Left cardiac atrium (tissue), 4 donors: ENCODE measurements around the gene FRAS1. TPM values are rescaled to one million over a fixed set of nuclear protein-coding genes. Genes with fewer than 3 reads are reported as not detected.
"Not testable (repeated sequence)": the region's sequence is repeated elsewhere in the genome, so short reads cannot be mapped to it uniquely, and the experiment has no call there.

ENCODE experiments used
- ATAC-seq, 2 donors: fragments of 200-7000 bp; cut with Tn5 transposase; one replicate each; pipeline ENCODE4 v1.9.1; 2020; ENCODE audit warnings: mild to moderate bottlenecking in 2 of 2, moderate library complexity in 2 of 2
- DNase-seq: peaks from one replicate; pipeline ENCODE4 v3.0.0-alpha.2; 2020
- intact Hi-C, 2 donors: fragments of 100-400 bp; cut with DNase I; formaldehyde crosslinking; loops; one replicate each; pipeline versions ENCODE4 v1.14.1 to v1.15.1; 2022 to 2023
- total RNA-seq, 2 donors: library from RNA; stranded (reverse); fragmentation: NEBNext Ultra II Directional; extraction: Animal tissue kit (Norgen Biotek cat#: 25700); gene quantifications; one replicate each; pipeline ENCODE4 v1.2.1, GENCODE V29; 2021
- donor health status: DM: no; HTN: yes; CAD: no.
- donor health status: DM: no; HTN: yes; CAD: no; lungs with severe emphysema.
- donor health status: DM: yes; HTN: yes; CAD: no.
- donor health status: Dilated cardiomyopathy.

The FRAS1 gene
- total RNA-seq, 2 donors from 2014 or later = 5.0 to 5.2 TPM

DNA sequence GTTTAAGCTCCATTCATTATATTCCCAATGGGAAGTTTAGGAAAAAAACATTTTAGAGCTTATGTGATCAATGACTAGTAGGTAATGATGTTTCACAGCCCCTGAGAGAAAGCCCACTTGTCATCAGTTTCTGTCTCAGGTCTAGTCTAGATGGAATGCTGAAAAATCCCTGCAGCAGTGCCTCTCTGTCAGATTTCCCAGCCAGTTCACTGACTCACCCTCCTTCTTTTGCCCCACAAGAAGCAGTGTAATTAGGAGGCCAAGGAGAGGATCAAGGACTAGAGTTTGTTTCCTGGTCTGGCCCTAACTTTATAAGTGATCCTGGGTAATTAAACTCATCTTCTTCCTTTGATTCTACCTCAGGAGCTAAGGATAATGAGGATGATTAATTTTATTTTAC lies 375.8 kb downstream of the FRAS1 start:
- DNase-seq = no peak
- no peak for ATAC-seq
- intact Hi-C loops = no loop called here

DNA sequence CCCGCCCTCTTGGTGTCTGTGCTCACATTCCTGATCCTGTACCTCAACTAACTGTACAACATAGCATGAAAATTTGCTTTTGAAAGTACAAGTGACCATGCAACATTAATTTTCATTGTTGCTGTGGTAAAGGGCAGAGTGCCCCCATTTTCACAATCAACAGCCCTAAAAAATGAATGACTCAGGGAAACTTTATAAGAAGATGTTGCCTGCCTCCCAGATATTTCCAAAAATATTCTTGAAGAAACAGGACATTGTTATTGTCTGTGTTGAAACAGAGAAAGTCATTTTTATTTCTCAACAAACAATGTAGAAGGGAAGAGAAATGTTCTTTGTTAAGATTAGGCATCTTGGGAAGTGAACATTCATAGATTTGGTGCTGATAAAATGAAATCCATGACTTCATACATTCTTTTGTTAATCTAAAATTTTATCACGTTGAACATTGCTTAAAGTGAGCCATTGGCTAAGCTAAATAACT lies 380.5 kb downstream of the FRAS1 start:
- intact Hi-C loops = no loop called here
- DNase-seq = no peak
- ATAC-seq = no peak

DNA sequence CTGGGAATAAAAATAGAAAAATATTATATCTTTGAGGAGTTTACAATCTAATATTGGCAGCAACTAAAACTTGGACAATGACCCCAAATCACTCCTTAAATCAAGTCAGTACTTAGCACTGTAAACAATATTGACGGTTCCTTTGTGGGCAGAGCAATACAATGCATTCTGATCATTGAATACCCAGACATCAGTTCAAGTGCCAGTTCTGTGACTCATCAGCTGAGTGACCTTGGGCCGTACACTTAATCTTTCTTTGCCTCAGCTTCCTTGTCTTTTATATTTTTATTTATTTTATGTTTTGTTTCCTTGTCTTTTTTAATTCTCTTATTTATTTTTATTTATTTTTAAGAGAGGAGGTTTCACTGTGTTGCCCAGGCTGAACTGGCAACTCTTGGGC lies 382.2 kb downstream of the FRAS1 start:
- ATAC-seq = no peak
- no peak for DNase-seq
- intact Hi-C loops = no loop called here

DNA sequence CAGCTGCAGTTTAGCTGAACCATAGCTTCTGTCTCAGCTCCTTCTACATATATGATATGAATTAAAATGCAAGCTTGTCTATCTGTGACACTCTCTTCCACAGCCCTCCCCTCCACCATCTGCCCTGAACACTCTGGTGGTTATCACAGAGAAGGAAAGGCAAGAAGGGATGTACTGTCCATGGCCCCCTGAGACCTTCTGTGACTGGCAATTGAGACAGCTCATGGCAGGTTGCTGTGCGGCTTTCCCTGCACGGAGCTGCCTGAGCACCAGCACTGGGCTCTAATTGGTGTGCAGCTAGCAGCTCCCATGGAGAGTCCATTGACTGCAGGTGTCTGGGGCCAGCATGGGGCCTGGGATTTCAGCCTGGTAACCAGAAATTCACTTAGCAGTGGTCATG lies 384.6 kb downstream of the FRAS1 start:
- ATAC-seq (no peak), DNase-seq (no peak)
- intact Hi-C loops = no loop called here

DNA sequence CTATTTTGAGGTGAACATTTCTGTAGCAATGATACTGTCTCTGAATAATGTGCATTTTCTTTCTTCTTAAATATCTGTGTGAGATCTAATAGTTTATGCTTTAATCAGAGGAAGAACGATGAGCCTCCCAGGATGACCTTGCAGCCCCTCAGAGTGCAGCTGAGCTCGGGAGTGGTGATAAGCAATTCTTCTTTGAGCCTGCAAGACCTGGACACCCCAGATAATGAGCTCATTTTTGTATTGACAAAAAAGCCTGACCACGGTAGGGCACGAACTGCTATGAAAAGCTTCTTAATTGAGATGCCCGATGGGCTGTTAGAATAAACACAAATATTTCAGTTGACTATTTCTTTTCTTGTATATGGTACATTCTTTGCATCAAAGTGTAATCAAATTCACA lies 389.5 kb downstream of the FRAS1 start:
- intact Hi-C loops = no loop called here
- DNase-seq (no peak), ATAC-seq (no peak)

DNA sequence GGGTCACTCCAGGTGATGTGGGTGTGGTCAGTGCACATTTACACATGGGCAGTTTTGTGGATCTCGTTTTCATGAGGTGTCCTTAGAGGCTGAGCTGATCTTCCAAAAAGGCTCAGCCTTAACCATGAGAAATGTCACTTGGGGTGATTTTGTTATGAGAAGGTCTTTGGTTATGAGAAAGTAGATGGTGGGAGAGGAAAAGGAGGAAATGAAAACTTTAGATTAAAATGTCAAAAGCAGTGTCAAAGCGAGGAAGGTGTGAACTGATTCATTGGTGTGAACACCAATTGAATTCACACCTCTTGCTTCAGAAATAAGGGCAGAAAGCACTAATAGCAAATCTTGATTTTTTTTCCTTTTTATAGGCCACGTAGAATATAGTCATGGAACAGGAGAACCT lies 394.3 kb downstream of the FRAS1 start:
- intact Hi-C loops = no loop called here
- DNase-seq = no peak
- no peak for ATAC-seq

DNA sequence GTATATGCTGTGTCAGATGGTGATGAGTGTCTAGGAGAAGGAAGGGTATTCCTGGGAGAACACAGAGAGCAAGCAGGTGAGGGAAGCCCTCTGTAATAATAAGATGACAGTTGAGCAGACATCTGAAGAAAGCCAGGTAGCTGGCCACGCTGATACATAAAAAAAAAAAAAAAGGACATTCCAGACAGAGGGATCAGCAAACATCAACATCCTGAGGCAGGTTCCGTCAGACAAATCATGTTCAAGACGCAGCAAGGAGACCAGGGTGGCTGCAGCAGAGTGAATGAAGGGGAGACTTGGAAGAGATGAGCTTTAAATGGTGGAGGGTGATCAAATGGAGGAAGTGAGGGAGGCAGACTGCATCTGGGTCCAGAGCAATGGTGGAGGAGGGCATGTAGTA lies 396.9 kb downstream of the FRAS1 start:
- no peak for ATAC-seq

DNA sequence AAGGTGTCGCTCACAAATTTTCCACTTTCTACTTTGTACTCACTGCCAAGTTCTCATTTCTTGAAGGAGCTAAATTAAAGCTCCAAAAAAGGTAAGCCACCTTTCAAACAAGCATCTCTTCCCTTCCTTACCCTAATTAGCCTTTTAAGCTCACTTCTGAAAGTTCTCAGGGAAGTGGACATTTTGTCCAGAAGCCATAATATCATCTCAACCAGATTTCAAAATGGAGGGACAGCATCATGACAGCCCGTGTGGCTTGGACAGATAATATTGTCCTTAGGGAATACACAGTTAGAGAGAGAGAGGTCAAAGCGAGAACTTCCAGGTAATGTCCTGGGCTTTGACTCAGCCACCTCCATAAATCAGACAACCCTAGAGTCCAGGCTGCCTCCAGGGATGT lies 400.6 kb downstream of the FRAS1 start:
- intact Hi-C loops = no loop called here
- DNase-seq = no peak
- no peak for ATAC-seq

More for the DNA sequence above, 396.9 kb downstream of the FRAS1 start:
- intact Hi-C loops = no loop called here
- DNase-seq = no peak

DNA sequence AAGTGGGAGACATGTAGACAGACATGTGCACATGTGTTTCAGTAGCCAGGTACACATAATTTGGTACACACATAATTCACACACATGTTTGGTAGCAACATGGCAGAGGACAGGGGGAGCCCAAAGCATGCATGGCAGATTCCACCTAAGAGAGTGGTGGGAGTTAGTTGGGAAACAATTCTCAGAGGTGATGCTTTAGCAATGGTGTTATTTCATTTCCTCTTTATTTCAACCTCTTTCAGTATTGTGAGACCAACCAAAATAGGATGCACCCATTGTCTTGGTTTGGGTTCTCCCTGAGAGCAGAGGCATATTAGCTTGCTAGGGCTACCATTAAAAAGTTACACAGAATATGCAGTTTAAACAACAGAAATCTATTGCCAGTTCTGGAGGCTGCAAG lies 402.2 kb downstream of the FRAS1 start:
- no peak for DNase-seq
- intact Hi-C loops = no loop called here

DNA sequence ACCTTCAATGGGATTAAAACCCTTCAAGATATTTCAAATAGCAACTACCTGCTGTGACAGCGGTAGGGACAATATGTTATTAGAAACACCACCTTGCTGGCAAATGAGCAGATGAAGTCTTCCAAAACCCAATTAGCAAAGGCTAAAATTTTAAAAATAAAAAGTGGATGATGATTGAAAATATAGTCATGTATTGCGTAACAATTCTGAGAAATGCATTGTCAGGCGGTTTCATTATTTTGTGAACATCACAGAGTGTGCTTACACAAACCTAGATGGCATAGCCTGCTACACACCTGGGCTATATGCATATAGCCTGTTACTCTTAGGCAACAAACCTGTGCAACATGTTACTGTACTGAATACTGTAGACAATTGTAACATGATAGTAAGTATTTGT lies 403.2 kb downstream of the FRAS1 start:
- no peak for DNase-seq
- ATAC-seq = no peak
- intact Hi-C loops = no loop called here

More for the DNA sequence above, 402.2 kb downstream of the FRAS1 start:
- no peak for ATAC-seq

DNA sequence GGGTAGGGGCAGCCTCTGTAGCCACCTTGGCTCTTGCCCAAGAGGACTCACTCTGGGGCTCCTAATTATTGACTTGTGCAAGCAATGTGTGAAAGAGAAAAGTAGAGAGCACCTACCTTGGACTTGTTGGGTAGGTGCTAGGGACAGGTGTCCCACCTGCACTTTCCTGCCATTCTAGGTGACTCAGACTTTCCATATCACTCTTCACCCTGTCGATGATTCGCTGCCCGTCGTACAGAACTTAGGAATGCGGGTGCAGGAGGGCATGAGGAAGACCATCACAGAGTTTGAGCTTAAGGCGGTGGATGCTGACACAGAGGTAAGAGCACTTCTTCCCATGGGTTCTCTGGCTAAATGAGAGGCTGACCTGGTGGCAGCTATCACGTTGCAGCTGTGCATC lies 407.1 kb downstream of the FRAS1 start:
- no peak for ATAC-seq
- DNase-seq = no peak
- intact Hi-C loops = no loop called here

DNA sequence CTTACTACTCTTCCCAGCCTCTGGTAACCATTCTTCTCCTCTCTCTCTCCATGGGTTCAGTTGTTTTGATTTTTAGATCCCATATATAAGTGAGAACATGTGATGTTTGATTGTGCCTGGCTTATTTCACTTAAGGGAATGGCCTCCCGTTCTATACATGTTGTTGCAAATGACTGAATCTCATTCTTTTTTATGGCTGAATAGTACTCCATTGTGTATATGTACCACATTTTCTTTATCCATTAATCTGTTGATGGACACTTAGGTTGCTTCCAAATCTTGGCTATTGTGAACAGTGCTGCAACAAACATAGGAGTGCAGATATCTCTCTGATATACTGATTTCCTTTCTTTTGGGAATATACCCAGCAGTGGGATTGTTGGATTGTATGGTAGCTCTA lies 410.1 kb downstream of the FRAS1 start:
- ATAC-seq, DNase-seq, intact Hi-C loops: not testable (repeated sequence)

DNA sequence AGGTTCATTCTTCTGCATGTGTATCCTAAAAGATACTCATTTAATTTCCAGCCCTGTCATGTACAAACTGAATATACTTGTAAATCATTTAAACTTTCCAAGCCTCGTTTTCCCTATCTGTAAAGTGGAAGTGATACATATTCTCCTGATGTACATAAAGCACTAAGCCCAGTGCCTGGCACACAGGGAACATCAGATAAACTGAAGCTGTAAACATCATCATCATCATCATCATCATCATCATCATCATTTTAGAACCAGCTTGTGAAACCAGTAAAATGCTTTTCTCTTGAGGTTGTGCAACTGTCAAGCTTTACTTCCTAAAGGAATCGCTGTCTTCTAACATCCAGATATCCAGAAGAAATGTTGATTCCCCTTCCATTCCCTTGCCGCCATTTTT lies 411.1 kb downstream of the FRAS1 start:
- intact Hi-C loops = no loop called here
- no peak for ATAC-seq
- DNase-seq = no peak

DNA sequence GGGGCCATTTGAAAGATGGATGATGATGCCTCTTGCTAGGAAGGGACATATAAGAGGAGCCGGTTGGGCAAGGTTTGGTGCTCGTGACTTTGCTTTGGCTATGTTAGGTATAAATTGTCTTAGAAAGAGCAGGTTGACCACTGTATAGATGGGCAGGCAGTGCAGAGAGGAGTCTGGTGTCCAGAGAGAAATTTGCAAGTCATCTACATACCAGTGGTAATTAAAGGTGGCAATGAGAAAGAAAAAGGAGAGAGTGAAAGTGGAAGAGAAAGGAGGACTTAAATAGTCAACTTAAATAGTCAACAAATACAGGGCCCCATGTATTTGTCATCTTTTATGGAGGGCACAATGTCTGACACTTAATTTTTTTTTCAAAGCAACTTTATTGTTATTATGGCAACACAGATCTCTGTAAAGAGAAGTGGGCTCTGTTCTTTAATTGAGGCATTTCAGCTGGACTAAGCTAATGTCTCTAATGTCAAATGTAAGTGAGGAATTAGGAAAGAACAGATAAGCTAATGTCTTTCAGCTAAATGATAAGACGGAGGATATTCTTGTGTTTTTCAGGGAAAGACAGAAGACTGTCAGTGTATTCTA lies 419.1 kb downstream of the FRAS1 start:
- no peak for DNase-seq
- no peak for ATAC-seq
- intact Hi-C loops = no loop called here

DNA sequence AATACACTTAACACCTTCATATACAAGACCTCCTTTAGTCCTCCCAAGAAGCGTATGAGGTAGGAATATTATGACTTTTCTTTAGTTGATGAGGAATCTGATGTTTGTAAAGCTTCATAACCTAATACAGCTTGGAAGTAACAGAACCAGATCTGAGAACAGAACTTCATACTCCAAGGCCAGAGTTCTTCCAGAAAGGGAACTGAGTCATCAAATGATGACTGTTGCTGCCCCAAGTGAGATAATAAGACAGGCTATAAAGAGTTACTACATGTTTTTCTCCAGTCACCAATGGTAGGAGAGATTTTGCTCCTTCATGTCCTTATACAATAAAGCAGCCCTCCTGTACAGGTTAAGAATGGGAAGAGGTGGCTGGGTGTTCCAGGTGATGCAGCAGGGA lies 420.2 kb downstream of the FRAS1 start:
- DNase-seq (no peak), ATAC-seq (no peak)
- intact Hi-C loops = no loop called here

DNA sequence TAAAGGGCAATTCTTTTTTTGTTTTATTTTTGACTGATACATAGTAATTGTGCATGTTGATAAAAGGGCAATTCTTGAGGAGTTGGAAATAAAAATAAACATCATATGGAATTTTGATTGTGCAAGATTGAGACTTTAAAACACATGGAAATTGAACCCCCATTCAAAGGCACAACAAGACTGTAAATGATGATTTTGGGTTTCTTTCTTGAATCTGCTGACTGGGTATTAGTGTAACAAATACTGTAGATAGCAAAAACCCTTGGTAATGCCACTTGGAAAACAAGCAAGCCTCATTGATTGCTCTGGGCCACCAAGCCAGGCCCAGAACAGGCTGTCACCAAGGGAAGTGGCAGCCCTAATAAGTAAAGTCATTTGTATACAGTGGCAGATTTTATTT lies 421.4 kb downstream of the FRAS1 start:
- DNase-seq (no peak), ATAC-seq (no peak)
- intact Hi-C loops = no loop called here

DNA sequence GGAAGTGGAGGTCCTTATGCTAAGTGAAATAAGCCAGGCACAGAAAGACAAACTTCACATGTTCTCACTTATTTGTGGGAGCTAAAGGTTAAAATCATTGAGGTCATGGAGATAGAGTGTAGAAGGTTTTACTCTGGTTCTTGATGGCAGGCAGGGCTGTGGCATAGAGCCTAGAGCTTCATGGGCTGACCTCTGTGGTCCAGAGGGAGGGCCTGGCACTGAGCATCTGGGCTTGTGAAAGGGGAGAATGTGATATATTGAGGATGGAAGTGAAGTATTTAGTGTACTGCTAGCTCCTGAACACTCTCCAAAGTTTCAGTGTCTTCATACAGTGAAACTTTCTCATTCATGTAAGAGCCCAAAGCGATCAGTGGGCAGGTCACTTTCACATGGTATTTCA lies 423.2 kb downstream of the FRAS1 start:
- ATAC-seq (no peak), DNase-seq (no peak)
- intact Hi-C loops = no loop called here

DNA sequence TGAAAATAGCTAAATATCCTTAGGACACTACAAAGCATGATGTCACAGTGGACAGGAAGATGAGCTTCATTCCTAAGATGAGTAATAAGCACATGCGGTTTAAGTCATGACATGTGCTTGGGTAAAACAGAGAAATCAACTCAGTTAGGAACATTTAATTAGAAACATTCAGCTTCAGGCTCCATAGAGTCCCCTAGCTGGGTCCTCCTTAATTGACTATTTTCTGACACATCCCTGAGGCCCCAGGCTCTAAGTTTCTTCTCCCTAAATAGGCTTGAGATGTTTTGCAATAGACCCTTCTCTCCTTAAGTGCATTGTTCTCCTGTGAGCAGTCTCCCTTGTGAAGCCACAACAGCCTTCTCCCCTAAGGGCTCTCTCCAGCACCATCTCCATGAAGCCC lies 424.1 kb downstream of the FRAS1 start:
- intact Hi-C loops = no loop called here
- DNase-seq (no peak), ATAC-seq (no peak)

DNA sequence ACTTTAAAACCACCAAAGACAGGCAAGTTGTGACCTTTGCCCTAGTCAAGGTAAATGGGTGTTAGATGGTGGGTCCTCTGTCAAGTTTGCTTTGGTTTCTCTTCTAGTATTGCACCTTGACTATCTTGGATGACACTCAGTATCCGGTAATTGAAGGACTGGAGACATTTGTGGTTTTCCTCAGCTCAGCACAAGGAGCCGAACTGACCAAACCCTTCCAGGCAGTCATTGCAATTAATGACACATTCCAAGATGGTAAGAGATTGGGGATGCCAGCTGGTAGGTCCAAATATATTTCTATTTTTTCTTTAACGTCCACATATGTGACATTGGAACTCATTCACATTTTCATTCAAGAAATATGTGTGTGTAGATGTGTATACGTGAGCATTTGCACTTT lies 425.2 kb downstream of the FRAS1 start:
- ATAC-seq (no peak), DNase-seq (no peak)
- intact Hi-C loops = no loop called here

DNA sequence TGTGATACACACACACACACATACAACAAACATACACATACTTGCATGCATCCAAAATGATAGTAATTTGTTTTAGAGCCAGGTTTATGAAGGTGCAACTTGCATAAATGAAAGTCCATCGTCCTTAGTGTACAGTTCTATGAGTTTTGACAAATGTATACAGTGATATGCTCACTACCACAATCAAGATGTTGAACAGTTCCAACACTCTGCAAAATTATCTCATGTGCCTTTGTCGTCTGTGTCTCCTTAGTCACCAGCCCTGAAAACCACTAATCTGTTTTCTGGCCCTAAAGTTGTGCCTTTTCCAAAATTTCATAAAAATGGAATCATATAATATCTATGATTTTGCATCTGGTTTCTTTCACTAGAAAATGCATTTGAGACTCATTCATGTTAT lies 426.7 kb downstream of the FRAS1 start:
- no peak for DNase-seq
- ATAC-seq = no peak
- intact Hi-C loops = no loop called here

DNA sequence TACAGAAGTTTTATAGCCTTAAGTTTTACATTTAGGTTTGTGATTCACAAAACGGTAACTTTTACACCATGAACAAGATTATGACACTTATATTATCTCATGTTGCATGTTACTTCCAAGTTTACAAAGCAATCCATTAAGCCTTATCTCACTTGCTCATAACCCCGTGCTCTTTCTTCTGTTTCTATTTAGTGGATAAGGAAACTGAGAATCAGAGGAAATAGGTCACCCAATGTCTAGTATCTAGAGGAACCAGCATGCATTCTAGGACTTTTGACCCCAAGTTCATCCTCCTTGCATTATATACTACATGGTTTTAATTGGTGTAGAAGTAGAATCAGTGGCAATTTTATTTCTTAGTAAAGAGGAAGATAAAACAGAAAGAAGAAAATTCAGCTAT lies 427.5 kb downstream of the FRAS1 start:
- DNase-seq = no peak
- no peak for ATAC-seq
- intact Hi-C loops = no loop called here

DNA sequence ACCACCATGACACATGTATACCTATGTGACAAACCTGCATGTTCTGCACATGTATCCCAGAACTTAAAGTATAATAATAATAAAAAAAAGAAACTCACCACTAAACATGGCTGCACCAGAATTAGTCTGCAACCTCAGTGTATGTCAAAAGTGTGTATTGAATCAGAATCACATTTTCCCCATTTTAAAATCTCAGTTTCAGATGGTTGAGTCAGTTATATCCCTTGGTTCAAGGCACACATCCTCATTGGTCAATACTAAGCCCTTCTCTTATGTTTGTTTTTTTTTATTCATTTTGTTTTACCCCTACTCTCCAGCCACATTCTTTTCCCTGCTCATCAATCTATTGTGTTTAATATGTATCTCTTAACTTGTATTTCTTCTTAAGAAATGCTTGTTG lies 436.6 kb downstream of the FRAS1 start:
- DNase-seq (no peak), ATAC-seq (no peak)
- intact Hi-C loops = no loop called here
